Mesenchymal stem cell (in vitro differentiated cells and primary cell): Measurements from ENCODE around the gene PODXL.

Source experiments
- DNase-seq: peaks from one replicate; pipeline ENCODE4 v3.0.0-alpha.2; 2013
- H2AFZ ChIP-seq: one replicate; pipeline ENCODE4 v1.6.1; 2013; ENCODE audit warnings: low read depth, mild to moderate bottlenecking, control low read depth, inconsistent platforms, low read length, moderate library complexity
- H2AK5ac ChIP-seq: 2 replicates; pipeline ENCODE4 v1.6.1; 2013; ENCODE audit warnings: low read length, moderate library complexity, mild to moderate bottlenecking, inconsistent platforms; ENCODE audit not compliant: severe bottlenecking
- H2BK120ac ChIP-seq: one replicate; pipeline ENCODE4 v1.6.1; 2013; ENCODE audit warnings: low read depth, mild to moderate bottlenecking, inconsistent platforms, low read length, moderate library complexity
- H2BK12ac ChIP-seq, 2 experiments: one replicate each; pipeline ENCODE4 v1.6.1; 2013; ENCODE audit warnings: inconsistent platforms in 2 of 2, low read length in 2 of 2, mild to moderate bottlenecking in 2 of 2, moderate library complexity in 2 of 2, control low read depth in 1 of 2
- H2BK15ac ChIP-seq: one replicate; pipeline ENCODE4 v1.6.1; 2013; ENCODE audit warnings: mild to moderate bottlenecking, low read depth, inconsistent platforms; ENCODE audit not compliant: poor library complexity, severe bottlenecking
- H2BK5ac ChIP-seq: 2 replicates; pipeline ENCODE4 v1.6.1; 2013; ENCODE audit warnings: low read depth, mild to moderate bottlenecking, low read length, control low read depth, inconsistent platforms; ENCODE audit not compliant: poor library complexity, severe bottlenecking
- H3K14ac ChIP-seq, 2 experiments: one replicate each; pipeline ENCODE4 v1.6.1; 2013; ENCODE audit warnings: inconsistent platforms in 2 of 2, low read length in 2 of 2, control low read depth in 1 of 2, mild to moderate bottlenecking in 1 of 2, moderate library complexity in 1 of 2
- H3K18ac ChIP-seq, 2 experiments: one replicate each; pipeline ENCODE4 v1.6.1; 2013; ENCODE audit warnings: inconsistent platforms in 2 of 2, low read length in 2 of 2, control low read depth in 1 of 2, low read depth in 1 of 2, mild to moderate bottlenecking in 1 of 2
- H3K23ac ChIP-seq, 2 experiments: one replicate each; pipeline ENCODE4 v1.6.1; 2013; ENCODE audit warnings: inconsistent platforms in 2 of 2, low read length in 2 of 2, mild to moderate bottlenecking in 2 of 2, moderate library complexity in 2 of 2, control low read depth in 1 of 2
- H3K27ac ChIP-seq: 2 replicates; pipeline ENCODE4 v1.5.1; 2013; ENCODE audit warnings: mild to moderate bottlenecking, moderate library complexity, low read length, control low read depth, inconsistent platforms; ENCODE audit not compliant: poor library complexity, severe bottlenecking
- H3K27me3 ChIP-seq, 2 experiments: 2 replicates each; pipeline versions ENCODE4 v1.6.1 to v1.7.0; 2013; ENCODE audit warnings: low read length in 2 of 2, mild to moderate bottlenecking in 2 of 2, moderate library complexity in 2 of 2, control low read depth in 1 of 2, inconsistent platforms in 1 of 2; ENCODE audit not compliant: control insufficient read depth in 1 of 2, insufficient read depth in 1 of 2
- H3K36me3 ChIP-seq, 2 experiments: 2 replicates each; pipeline versions ENCODE4 v1.6.1 to v1.7.0; 2013; ENCODE audit warnings: low read length in 2 of 2, control low read depth in 1 of 2, inconsistent platforms in 1 of 2, low read depth in 1 of 2, mild to moderate bottlenecking in 1 of 2; ENCODE audit not compliant: insufficient read depth in 2 of 2, control insufficient read depth in 1 of 2
- H3K4ac ChIP-seq, 2 experiments: one replicate each; pipeline ENCODE4 v1.6.1; 2013; ENCODE audit warnings: inconsistent platforms in 2 of 2, low read length in 2 of 2, mild to moderate bottlenecking in 2 of 2, moderate library complexity in 2 of 2, control low read depth in 1 of 2, low read depth in 1 of 2
- H3K4me1 ChIP-seq: 2 replicates; pipeline ENCODE4 v1.6.1; 2013; ENCODE audit warnings: low read depth, low read length, control low read depth; ENCODE audit not compliant: control insufficient read depth, insufficient read depth
- H3K4me2 ChIP-seq: 2 replicates; pipeline ENCODE4 v1.6.1; 2013; ENCODE audit warnings: low read length, mild to moderate bottlenecking, inconsistent platforms; ENCODE audit not compliant: poor library complexity, severe bottlenecking
- H3K4me3 ChIP-seq, 2 experiments: 2 replicates each; pipeline versions ENCODE4 v1.5.1 to v1.7.0; 2013; ENCODE audit warnings: low read length in 2 of 2, mild to moderate bottlenecking in 2 of 2, control low read depth in 1 of 2, low read depth in 1 of 2; ENCODE audit not compliant: insufficient read depth in 1 of 2
- H3K79me1 ChIP-seq: replicated peaks from 2 replicates; pipeline ENCODE4 v1.6.1; 2013; ENCODE audit warnings: mild to moderate bottlenecking, control low read depth, low read length, inconsistent platforms; ENCODE audit not compliant: poor library complexity, severe bottlenecking
- H3K9ac ChIP-seq: 2 replicates; pipeline ENCODE4 v1.7.0; 2013; ENCODE audit warnings: mild to moderate bottlenecking, low read length, moderate library complexity
- H3K9me3 ChIP-seq: 2 replicates; pipeline ENCODE4 v1.7.0; 2013; ENCODE audit warnings: mild to moderate bottlenecking, low read length; ENCODE audit not compliant: control insufficient read depth
- H4K8ac ChIP-seq: one replicate; pipeline ENCODE4 v1.6.1; 2013; ENCODE audit warnings: inconsistent platforms, mild to moderate bottlenecking, low read length, moderate library complexity
- H4K91ac ChIP-seq: one replicate; pipeline ENCODE4 v1.6.1; 2013; ENCODE audit warnings: mild to moderate bottlenecking, low read length, inconsistent platforms
- WGBS: methylation state at CpG from one replicate; pipeline ENCODE4 v1.1.7; 2013; ENCODE audit warnings: mixed read lengths; 5-methylcytosine and 5-hydroxymethylcytosine counted together

Gene PODXL

DNA sequence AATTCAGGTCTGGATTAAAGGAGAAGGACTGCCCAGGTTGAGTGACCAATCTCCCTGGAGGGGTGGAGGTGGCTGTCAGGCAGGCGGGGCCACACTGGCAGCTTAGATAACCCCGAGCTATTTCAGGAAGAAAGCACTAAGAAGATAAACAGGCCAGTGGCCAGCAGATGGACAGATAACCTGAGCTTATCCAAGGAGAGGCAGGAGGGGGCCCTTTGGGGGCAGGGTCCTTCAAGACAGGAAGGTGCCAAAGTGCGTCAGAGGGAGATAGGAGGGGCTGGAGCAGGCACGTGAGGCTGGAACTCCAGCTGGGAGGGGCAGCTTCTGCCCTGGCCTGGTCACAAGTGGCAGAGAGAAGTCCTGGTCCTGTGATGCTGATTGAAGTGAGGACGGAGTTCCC lies 29.8 kb upstream of the PODXL start:
- WGBS: 26% methylated on average over 5 of the region's 5 CpGs
- no peak overlapping the region for H2BK12ac ChIP-seq
- peaks cover 12% of the 10 kb centered on the region for H3K4me1 ChIP-seq
- H3K27ac ChIP-seq: no peak overlapping the region
- no peak overlapping the region for H4K8ac ChIP-seq
- no peak overlapping the region for H3K18ac ChIP-seq
- no peak overlapping the region for H4K91ac ChIP-seq
- no peak overlapping the region for H3K4me3 ChIP-seq
- no peak overlapping the region for H3K23ac ChIP-seq
- no peak for DNase-seq
- peak overlapping the region; percentile 56 for H2AFZ ChIP-seq
- no peak overlapping the region for H3K9ac ChIP-seq
- no peak overlapping the region for H2BK15ac ChIP-seq
- no peak overlapping the region for H2BK120ac ChIP-seq
- no peaks in the 10 kb centered on the region for H3K9me3 ChIP-seq
- H3K27me3 ChIP-seq: peaks cover 8% of the 10 kb centered on the region in 2 experiments
- H3K4ac ChIP-seq: no peak overlapping the region
- no peaks in the 10 kb centered on the region for H3K79me1 ChIP-seq
- no peak overlapping the region for H2AK5ac ChIP-seq
- H3K4me2 ChIP-seq: no peak overlapping the region
- H3K14ac ChIP-seq: no peak overlapping the region
- peaks cover 0 to 4% of the 10 kb centered on the region in 2 experiments for H3K36me3 ChIP-seq
- H2BK5ac ChIP-seq: no peak overlapping the region

- H3K27me3 ChIP-seq: peaks cover 5% of the 10 kb centered on the region in 2 experiments
- no peak overlapping the region for H2BK12ac ChIP-seq
- 73% methylated on average over 8 of the region's 9 CpGs for WGBS
- no peak overlapping the region for H2AFZ ChIP-seq
- no peak for DNase-seq
- no peak overlapping the region for H3K4me3 ChIP-seq
- H3K23ac ChIP-seq: no peak overlapping the region
- H3K4me2 ChIP-seq: no peak overlapping the region
- no peak overlapping the region for H2BK5ac ChIP-seq
- H3K14ac ChIP-seq: peak overlapping the region in 1 of 2 experiments; percentile 69
- no peak overlapping the region for H2AK5ac ChIP-seq
- H3K9me3 ChIP-seq: no peaks in the 10 kb centered on the region
- peaks cover 0 to 4% of the 10 kb centered on the region in 2 experiments for H3K36me3 ChIP-seq
- H4K8ac ChIP-seq: no peak overlapping the region
- H3K27ac ChIP-seq: no peak overlapping the region
- no peak overlapping the region for H3K18ac ChIP-seq
- H3K4ac ChIP-seq: no peak overlapping the region
- no peak overlapping the region for H2BK15ac ChIP-seq
- peaks cover 12% of the 10 kb centered on the region for H3K4me1 ChIP-seq
- H2BK120ac ChIP-seq: no peak overlapping the region
- H4K91ac ChIP-seq: no peak overlapping the region
- H3K9ac ChIP-seq: no peak overlapping the region
- no peaks in the 10 kb centered on the region for H3K79me1 ChIP-seq
These were observed 27.0 kb upstream of the PODXL start for GRCh38 chr7:131583430-131583829.

- peak overlapping the region in 1 of 2 experiments; percentile 50 for H3K18ac ChIP-seq
- 81% methylated on average over 15 of the region's 16 CpGs for WGBS
- H3K23ac ChIP-seq: peak overlapping the region in 1 of 2 experiments; percentile 77
- H3K9me3 ChIP-seq: no peaks in the 10 kb centered on the region
- H3K14ac ChIP-seq: peak overlapping the region in 1 of 2 experiments; percentile 23
- no peak overlapping the region for H2BK15ac ChIP-seq
- no peaks in the 10 kb centered on the region for H3K36me3 ChIP-seq
- H3K4me3 ChIP-seq: no peak overlapping the region
- H3K27me3 ChIP-seq: peaks cover 0 to under 1% of the 10 kb centered on the region in 2 experiments
- H3K27ac ChIP-seq: no peak overlapping the region
- H3K4me1 ChIP-seq: peaks cover 8% of the 10 kb centered on the region
- H2BK5ac ChIP-seq: no peak overlapping the region
- H4K91ac ChIP-seq: peak overlapping the region; percentile 39
- H2AK5ac ChIP-seq: no peak overlapping the region
- DNase-seq: no peak
- H3K4me2 ChIP-seq: no peak overlapping the region
- H3K79me1 ChIP-seq: no peaks in the 10 kb centered on the region
- H3K4ac ChIP-seq: no peak overlapping the region
- no peak overlapping the region for H4K8ac ChIP-seq
- no peak overlapping the region for H2BK120ac ChIP-seq
- no peak overlapping the region for H3K9ac ChIP-seq
- no peak overlapping the region for H2BK12ac ChIP-seq
- H2AFZ ChIP-seq: no peak overlapping the region
These were observed 25.0 kb upstream of the PODXL start for GRCh38 chr7:131581241-131582051.

- Histone ChIP-seq H3K4ac (no peak overlapping the region), H3K27ac (no peak overlapping the region), H3K9ac (no peak overlapping the region), H2BK12ac (no peak overlapping the region), H2BK120ac (no peak overlapping the region), H2BK5ac (no peak overlapping the region), H3K4me1 (peaks cover 8% of the 10 kb centered on the region), H3K36me3 (no peaks in the 10 kb centered on the region), H3K4me2 (no peak overlapping the region), H3K9me3 (no peaks in the 10 kb centered on the region), H3K27me3 (no peaks in the 10 kb centered on the region), H2AK5ac (no peak overlapping the region), H3K79me1 (no peaks in the 10 kb centered on the region), H2BK15ac (no peak overlapping the region), H3K23ac (no peak overlapping the region), H3K14ac (no peak overlapping the region), H2AFZ (no peak overlapping the region), H3K18ac (no peak overlapping the region), H4K8ac (no peak overlapping the region), H4K91ac (no peak overlapping the region), H3K4me3 (no peak overlapping the region)
- WGBS: 59% methylated on average over 3 of the region's 3 CpGs
- DNase-seq: no peak
These were observed 22.2 kb upstream of the PODXL start for GRCh38 chr7:131578602-131579001.
